Smooth muscle cell (in vitro differentiated cells): Measurements from ENCODE around the gene SFMBT1. TPM values are rescaled to one million over a fixed set of nuclear protein-coding genes. Genes with fewer than 3 reads are reported as not detected.

Source experiments
- DNase-seq: peaks from one replicate; lab custom pipeline; 2025; ENCODE audit not compliant: unreplicated experiment; lab: John Stamatoyannopoulos, UW
- H2AFZ ChIP-seq: fragments of 200-600 bp; sonication (generic); 2 replicates; pipeline ENCODE4 v1.6.0; 2016; ENCODE audit warnings: antibody characterized with exemption, low read depth, mild to moderate bottlenecking
- H3F3A ChIP-seq: fragments of 200-600 bp; sonication (generic); 2 replicates; pipeline ENCODE4 v1.6.0; 2017; ENCODE audit warnings: antibody characterized with exemption, low read depth
- H3K27ac ChIP-seq: fragments of 200-600 bp; sonication (generic); 2 replicates; pipeline ENCODE4 v1.5.1; 2016; ENCODE audit warnings: low read depth, mild to moderate bottlenecking
- H3K27me3 ChIP-seq: fragments of 200-600 bp; sonication (generic); 2 replicates; pipeline ENCODE4 v1.6.1; 2016; ENCODE audit warnings: low read depth, mild to moderate bottlenecking
- H3K36me3 ChIP-seq: fragments of 200-600 bp; sonication (generic); 2 replicates; pipeline ENCODE4 v1.5.1; 2016; ENCODE audit warnings: low read depth
- H3K4me1 ChIP-seq: fragments of 200-600 bp; sonication (generic); 2 replicates; pipeline ENCODE4 v1.5.1; 2016; ENCODE audit warnings: low read depth
- H3K4me2 ChIP-seq: fragments of 200-600 bp; sonication (generic); 2 replicates; pipeline ENCODE4 v1.6.0; 2016; ENCODE audit warnings: mild to moderate bottlenecking
- H3K4me3 ChIP-seq: fragments of 200-600 bp; sonication (generic); 2 replicates; pipeline ENCODE4 v1.5.1; 2016; ENCODE audit warnings: mild to moderate bottlenecking
- H3K79me2 ChIP-seq: fragments of 200-600 bp; sonication (generic); 2 replicates; pipeline ENCODE4 v1.6.0; 2016; ENCODE audit warnings: low read depth, mild to moderate bottlenecking
- H3K9ac ChIP-seq: fragments of 200-600 bp; sonication (generic); 2 replicates; pipeline ENCODE4 v1.6.0; 2016; ENCODE audit warnings: low read depth
- H3K9me3 ChIP-seq: fragments of 200-600 bp; sonication (generic); replicated peaks from 2 replicates; pipeline ENCODE4 v1.5.1; 2016; ENCODE audit warnings: low read depth
- H4K20me1 ChIP-seq: fragments of 200-600 bp; sonication (generic); 2 replicates; pipeline ENCODE4 v1.6.0; 2016; ENCODE audit warnings: low read depth
- CTCF ChIP-seq: fragments of 200-600 bp; sonication (generic); IDR thresholded peaks from 2 replicates; pipeline ENCODE4 v1.5.1; 2017; ENCODE audit warnings: borderline replicate concordance, mild to moderate bottlenecking, antibody characterized with exemption; ENCODE audit not compliant: insufficient read depth, poor library complexity, severe bottlenecking
- WGBS: methylation state at CpG from one replicate; pipeline ENCODE4 v1.1.7; 2016; ENCODE audit warnings: low lambda C conversion rate; 5-methylcytosine and 5-hydroxymethylcytosine counted together
- polyA plus RNA-seq: library from polyadenylated mRNA; unstranded; fragments of >200 nt; fragmentation: Nextera tagmentation; extraction: Ambion mirVana; gene quantifications from 2 replicates; pipeline ENCODE4 v1.2.1, GENCODE V29; 2016
- total RNA-seq: library from RNA; depleted of rRNA; stranded (reverse); fragments of >200 nt; gene quantifications from 2 replicates; pipeline ENCODE4 v1.2.3, GENCODE V29; 2014

Gene SFMBT1
- total and polyA plus RNA-seq, 2 experiments from 2014 or later, result 1.4 to 2.2 TPM

GRCh38 chr3:53075743-53076140 lies 29.9 kb upstream of the SFMBT1 start:
- Histone ChIP-seq H3K79me2 (no peaks in the 10 kb centered on the region), H3K4me1 (peaks cover 7% of the 10 kb centered on the region), H3K4me3 (no peak overlapping the region), H2AFZ (no peak overlapping the region), H3K27me3 (no peaks in the 10 kb centered on the region), H3F3A (no peaks in the 10 kb centered on the region), H3K4me2 (no peak overlapping the region), H3K27ac (no peak overlapping the region), H3K9ac (no peak overlapping the region), H3K9me3 (no peaks in the 10 kb centered on the region), H3K36me3 (no peaks in the 10 kb centered on the region), H4K20me1 (no peaks in the 10 kb centered on the region)
- 81% methylated on average over 3 of the region's 3 CpGs for WGBS
- TF ChIP-seq CTCF, result no peak
- no peak for DNase-seq

GRCh38 chr3:53074761-53075742 lies 29.2 kb upstream of the SFMBT1 start:
- Histone ChIP-seq H3K4me1 (peaks cover 7% of the 10 kb centered on the region), H4K20me1 (no peaks in the 10 kb centered on the region), H2AFZ (no peak overlapping the region), H3K27me3 (no peaks in the 10 kb centered on the region), H3K4me3 (no peak overlapping the region), H3K9me3 (no peaks in the 10 kb centered on the region), H3F3A (no peaks in the 10 kb centered on the region), H3K27ac (no peak overlapping the region), H3K36me3 (no peaks in the 10 kb centered on the region), H3K4me2 (no peak overlapping the region), H3K79me2 (no peaks in the 10 kb centered on the region), H3K9ac (no peak overlapping the region)
- no peak for TF ChIP-seq CTCF
- 84% methylated on average over 9 of the region's 9 CpGs for WGBS
- no peak for DNase-seq

- H3K79me2 ChIP-seq, result no peaks in the 10 kb centered on the region
- H3K36me3 ChIP-seq, result no peaks in the 10 kb centered on the region
- no peak for DNase-seq
- no peaks in the 10 kb centered on the region for H3F3A ChIP-seq
- H3K27me3 ChIP-seq, result no peaks in the 10 kb centered on the region
- peaks cover 7% of the 10 kb centered on the region for H3K4me1 ChIP-seq
- H4K20me1 ChIP-seq, result no peaks in the 10 kb centered on the region
- TF ChIP-seq CTCF, result no peak
- H3K4me3 ChIP-seq, result no peak overlapping the region
- 100% methylated on average over 1 of the region's 1 CpG for WGBS
- no peak overlapping the region for H3K9ac ChIP-seq
- H3K9me3 ChIP-seq, result no peaks in the 10 kb centered on the region
- no peak overlapping the region for H3K4me2 ChIP-seq
- H2AFZ ChIP-seq, result no peak overlapping the region
- no peak overlapping the region for H3K27ac ChIP-seq
Measured at GRCh38 chr3:53074366-53074696, 28.5 kb upstream of the SFMBT1 start.
